Mesenchymal stem cell (in vitro differentiated cells and primary cell): Measurements from ENCODE around the gene EGFR.

Experiments
- DNase-seq: peaks from one replicate; pipeline ENCODE4 v3.0.0-alpha.2; 2013
- H2AFZ ChIP-seq: one replicate; pipeline ENCODE4 v1.6.1; 2013; ENCODE audit warnings: low read depth, mild to moderate bottlenecking, control low read depth, inconsistent platforms, low read length, moderate library complexity
- H2AK5ac ChIP-seq: 2 replicates; pipeline ENCODE4 v1.6.1; 2013; ENCODE audit warnings: low read length, moderate library complexity, mild to moderate bottlenecking, inconsistent platforms; ENCODE audit not compliant: severe bottlenecking
- H2BK120ac ChIP-seq: one replicate; pipeline ENCODE4 v1.6.1; 2013; ENCODE audit warnings: low read depth, mild to moderate bottlenecking, inconsistent platforms, low read length, moderate library complexity
- H2BK12ac ChIP-seq, 2 experiments: one replicate each; pipeline ENCODE4 v1.6.1; 2013; ENCODE audit warnings: inconsistent platforms in 2 of 2, low read length in 2 of 2, mild to moderate bottlenecking in 2 of 2, moderate library complexity in 2 of 2, control low read depth in 1 of 2
- H2BK15ac ChIP-seq: one replicate; pipeline ENCODE4 v1.6.1; 2013; ENCODE audit warnings: mild to moderate bottlenecking, low read depth, inconsistent platforms; ENCODE audit not compliant: poor library complexity, severe bottlenecking
- H2BK5ac ChIP-seq: 2 replicates; pipeline ENCODE4 v1.6.1; 2013; ENCODE audit warnings: low read depth, mild to moderate bottlenecking, low read length, control low read depth, inconsistent platforms; ENCODE audit not compliant: poor library complexity, severe bottlenecking
- H3K14ac ChIP-seq, 2 experiments: one replicate each; pipeline ENCODE4 v1.6.1; 2013; ENCODE audit warnings: inconsistent platforms in 2 of 2, low read length in 2 of 2, control low read depth in 1 of 2, mild to moderate bottlenecking in 1 of 2, moderate library complexity in 1 of 2
- H3K18ac ChIP-seq, 2 experiments: one replicate each; pipeline ENCODE4 v1.6.1; 2013; ENCODE audit warnings: inconsistent platforms in 2 of 2, low read length in 2 of 2, control low read depth in 1 of 2, low read depth in 1 of 2, mild to moderate bottlenecking in 1 of 2
- H3K23ac ChIP-seq, 2 experiments: one replicate each; pipeline ENCODE4 v1.6.1; 2013; ENCODE audit warnings: inconsistent platforms in 2 of 2, low read length in 2 of 2, mild to moderate bottlenecking in 2 of 2, moderate library complexity in 2 of 2, control low read depth in 1 of 2
- H3K27ac ChIP-seq: 2 replicates; pipeline ENCODE4 v1.5.1; 2013; ENCODE audit warnings: mild to moderate bottlenecking, moderate library complexity, low read length, control low read depth, inconsistent platforms; ENCODE audit not compliant: poor library complexity, severe bottlenecking
- H3K27me3 ChIP-seq, 2 experiments: 2 replicates each; pipeline versions ENCODE4 v1.6.1 to v1.7.0; 2013; ENCODE audit warnings: low read length in 2 of 2, mild to moderate bottlenecking in 2 of 2, moderate library complexity in 2 of 2, control low read depth in 1 of 2, inconsistent platforms in 1 of 2; ENCODE audit not compliant: control insufficient read depth in 1 of 2, insufficient read depth in 1 of 2
- H3K36me3 ChIP-seq, 2 experiments: 2 replicates each; pipeline versions ENCODE4 v1.6.1 to v1.7.0; 2013; ENCODE audit warnings: low read length in 2 of 2, control low read depth in 1 of 2, inconsistent platforms in 1 of 2, low read depth in 1 of 2, mild to moderate bottlenecking in 1 of 2; ENCODE audit not compliant: insufficient read depth in 2 of 2, control insufficient read depth in 1 of 2
- H3K4ac ChIP-seq, 2 experiments: one replicate each; pipeline ENCODE4 v1.6.1; 2013; ENCODE audit warnings: inconsistent platforms in 2 of 2, low read length in 2 of 2, mild to moderate bottlenecking in 2 of 2, moderate library complexity in 2 of 2, control low read depth in 1 of 2, low read depth in 1 of 2
- H3K4me1 ChIP-seq: 2 replicates; pipeline ENCODE4 v1.6.1; 2013; ENCODE audit warnings: low read depth, low read length, control low read depth; ENCODE audit not compliant: control insufficient read depth, insufficient read depth
- H3K4me2 ChIP-seq: 2 replicates; pipeline ENCODE4 v1.6.1; 2013; ENCODE audit warnings: low read length, mild to moderate bottlenecking, inconsistent platforms; ENCODE audit not compliant: poor library complexity, severe bottlenecking
- H3K4me3 ChIP-seq, 2 experiments: 2 replicates each; pipeline versions ENCODE4 v1.5.1 to v1.7.0; 2013; ENCODE audit warnings: low read length in 2 of 2, mild to moderate bottlenecking in 2 of 2, control low read depth in 1 of 2, low read depth in 1 of 2; ENCODE audit not compliant: insufficient read depth in 1 of 2
- H3K79me1 ChIP-seq: replicated peaks from 2 replicates; pipeline ENCODE4 v1.6.1; 2013; ENCODE audit warnings: mild to moderate bottlenecking, control low read depth, low read length, inconsistent platforms; ENCODE audit not compliant: poor library complexity, severe bottlenecking
- H3K9ac ChIP-seq: 2 replicates; pipeline ENCODE4 v1.7.0; 2013; ENCODE audit warnings: mild to moderate bottlenecking, low read length, moderate library complexity
- H3K9me3 ChIP-seq: 2 replicates; pipeline ENCODE4 v1.7.0; 2013; ENCODE audit warnings: mild to moderate bottlenecking, low read length; ENCODE audit not compliant: control insufficient read depth
- H4K8ac ChIP-seq: one replicate; pipeline ENCODE4 v1.6.1; 2013; ENCODE audit warnings: inconsistent platforms, mild to moderate bottlenecking, low read length, moderate library complexity
- H4K91ac ChIP-seq: one replicate; pipeline ENCODE4 v1.6.1; 2013; ENCODE audit warnings: mild to moderate bottlenecking, low read length, inconsistent platforms
- WGBS: methylation state at CpG from one replicate; pipeline ENCODE4 v1.1.7; 2013; ENCODE audit warnings: mixed read lengths; 5-methylcytosine and 5-hydroxymethylcytosine counted together

The EGFR gene

DNA sequence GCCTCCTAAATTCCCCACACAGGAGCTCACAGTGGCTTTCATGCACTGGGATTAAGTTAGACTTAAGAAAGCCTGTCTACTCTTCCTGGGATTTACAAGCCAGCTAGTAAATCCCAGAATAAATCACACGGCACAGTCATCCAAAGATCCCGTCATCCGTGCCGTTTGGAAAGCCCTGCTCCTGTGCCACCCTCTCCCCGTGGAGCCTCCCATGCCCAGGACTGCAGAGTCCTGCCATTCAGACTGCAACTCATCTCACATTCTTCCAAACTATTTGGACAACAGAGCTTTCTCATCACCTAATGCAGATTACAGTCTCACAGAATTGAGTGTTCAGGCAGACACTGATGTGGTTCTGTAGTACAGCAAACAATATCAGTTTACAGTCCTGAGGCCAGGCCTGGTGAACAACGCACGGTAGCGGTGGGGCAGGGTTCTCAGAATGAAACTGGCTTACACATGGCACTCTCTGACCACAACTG, 166.5 kb downstream of the EGFR start:
- WGBS, result 93% methylated on average over 8 of the region's 8 CpGs
- H3K4ac ChIP-seq, result no peak overlapping the region
- peak overlapping the region; percentile 61 for H3K9ac ChIP-seq
- no peak overlapping the region for H2AK5ac ChIP-seq
- H3K14ac ChIP-seq, result no peak overlapping the region
- H2BK15ac ChIP-seq, result no peak overlapping the region
- H3K79me1 ChIP-seq, result peaks cover 8% of the 10 kb centered on the region
- H4K8ac ChIP-seq, result no peak overlapping the region
- no peak overlapping the region for H2AFZ ChIP-seq
- no peak overlapping the region for H3K4me3 ChIP-seq
- H3K18ac ChIP-seq, result no peak overlapping the region
- DNase-seq, result no peak
- peaks cover 15% of the 10 kb centered on the region for H3K4me1 ChIP-seq
- H2BK5ac ChIP-seq, result no peak overlapping the region
- H3K27me3 ChIP-seq, result no peaks in the 10 kb centered on the region
- peaks cover 53 to 87% of the 10 kb centered on the region in 2 experiments for H3K36me3 ChIP-seq
- H2BK120ac ChIP-seq, result no peak overlapping the region
- H3K9me3 ChIP-seq, result no peaks in the 10 kb centered on the region
- no peak overlapping the region for H4K91ac ChIP-seq
- H3K23ac ChIP-seq, result no peak overlapping the region
- no peak overlapping the region for H3K4me2 ChIP-seq
- no peak overlapping the region for H2BK12ac ChIP-seq
- no peak overlapping the region for H3K27ac ChIP-seq

DNA sequence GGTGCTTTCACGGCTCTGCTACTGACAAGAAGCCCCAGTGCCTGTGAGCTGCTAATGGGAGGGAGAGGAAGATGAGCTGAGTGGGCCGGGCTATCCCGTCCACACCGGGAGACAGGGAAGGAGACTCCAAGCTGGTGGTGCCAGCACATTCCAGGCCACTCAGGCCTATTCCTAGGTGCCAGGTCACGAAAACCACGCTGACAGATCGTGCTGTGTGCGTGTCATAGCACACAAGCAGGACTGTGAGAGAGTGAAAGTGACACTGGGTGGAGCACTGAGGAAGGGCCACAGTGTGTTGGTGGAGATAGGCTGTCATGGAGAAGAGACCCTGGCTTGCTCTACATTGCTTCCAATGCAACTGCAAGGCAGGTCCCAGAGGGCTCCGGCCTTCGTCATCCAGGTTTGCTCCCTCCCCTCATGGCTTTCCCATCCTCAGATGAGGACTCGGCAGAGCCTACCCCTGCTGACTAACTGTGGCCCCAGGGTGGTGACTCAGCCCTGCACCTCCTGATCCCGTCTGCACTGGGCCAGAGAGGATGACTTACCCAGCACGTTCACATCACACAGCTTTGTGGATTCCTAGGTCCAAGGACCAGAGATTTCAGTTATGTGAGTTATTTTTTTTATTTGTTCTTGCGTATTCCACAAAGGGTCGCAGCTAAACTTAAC, 167.3 kb downstream of the EGFR start:
- H3K27ac ChIP-seq, result no peak overlapping the region
- H2BK15ac ChIP-seq, result no peak overlapping the region
- H3K4me2 ChIP-seq, result no peak overlapping the region
- H3K4me1 ChIP-seq, result peaks cover 21% of the 10 kb centered on the region
- no peak overlapping the region for H2AFZ ChIP-seq
- H3K9me3 ChIP-seq, result no peaks in the 10 kb centered on the region
- no peak overlapping the region for H2AK5ac ChIP-seq
- H3K23ac ChIP-seq, result no peak overlapping the region
- H3K4me3 ChIP-seq, result peak overlapping the region in 1 of 2 experiments; percentile 53
- no peaks in the 10 kb centered on the region for H3K27me3 ChIP-seq
- no peak overlapping the region for H2BK120ac ChIP-seq
- H2BK12ac ChIP-seq, result peak overlapping the region in 1 of 2 experiments; percentile 70
- 62% methylated on average over 13 of the region's 15 CpGs for WGBS
- peak overlapping the region; percentile 61 for H3K9ac ChIP-seq
- no peak overlapping the region for H3K4ac ChIP-seq
- peaks cover 8% of the 10 kb centered on the region for H3K79me1 ChIP-seq
- H3K14ac ChIP-seq, result peak overlapping the region in 1 of 2 experiments; percentile 23
- H3K36me3 ChIP-seq, result peaks cover 46 to 79% of the 10 kb centered on the region in 2 experiments
- DNase-seq, result peak; percentile 84
- H4K91ac ChIP-seq, result no peak overlapping the region
- peak overlapping the region in 1 of 2 experiments; percentile 75 for H3K18ac ChIP-seq
- no peak overlapping the region for H4K8ac ChIP-seq
- H2BK5ac ChIP-seq, result no peak overlapping the region

DNA sequence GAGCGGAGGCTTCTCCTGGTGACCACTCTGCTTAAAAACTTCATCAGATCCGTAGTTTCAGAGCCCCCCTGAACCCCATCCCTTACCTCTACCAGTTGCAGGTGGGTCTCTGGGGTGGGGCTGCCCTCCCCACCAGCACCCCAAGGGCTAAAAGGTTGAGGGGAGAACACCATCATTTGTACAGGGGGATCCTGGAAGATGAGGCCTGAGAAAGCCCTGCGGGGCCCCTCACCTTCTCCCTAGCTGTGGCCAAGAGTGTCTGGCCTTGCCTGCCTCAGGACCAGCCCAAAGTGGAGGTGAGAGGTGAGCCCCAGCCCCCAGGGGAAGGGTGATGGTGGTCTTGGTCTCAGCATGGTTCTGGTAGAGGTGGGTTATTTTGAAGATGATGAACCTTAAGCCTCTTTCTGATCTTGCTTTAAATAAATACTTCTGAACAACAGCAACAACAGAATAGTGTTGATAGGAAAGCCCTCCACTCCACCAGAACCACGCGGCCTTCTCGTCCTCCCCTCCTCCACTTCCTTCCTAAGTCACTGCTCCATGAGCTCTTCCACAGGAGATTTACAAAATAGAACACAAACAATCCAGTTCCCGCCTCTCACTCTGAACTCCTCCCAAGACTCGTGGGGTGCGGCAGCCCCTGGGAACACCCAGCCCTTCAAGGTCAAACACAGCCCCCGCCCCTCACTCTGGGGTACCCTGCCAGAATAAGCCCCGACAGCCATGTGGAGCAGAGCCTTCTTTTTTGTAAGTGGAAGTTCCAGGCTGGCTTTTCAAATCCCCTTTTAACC, 169.1 kb downstream of the EGFR start:
- H2BK120ac ChIP-seq, result no peak overlapping the region
- H4K91ac ChIP-seq, result no peak overlapping the region
- no peak for DNase-seq
- no peak overlapping the region for H3K27ac ChIP-seq
- WGBS, result 77% methylated on average over 11 of the region's 11 CpGs
- H4K8ac ChIP-seq, result no peak overlapping the region
- H3K9ac ChIP-seq, result peak overlapping the region; percentile 30
- H3K18ac ChIP-seq, result no peak overlapping the region
- peaks cover 40 to 74% of the 10 kb centered on the region in 2 experiments for H3K36me3 ChIP-seq
- H2BK5ac ChIP-seq, result no peak overlapping the region
- H3K4me1 ChIP-seq, result peaks cover 34% of the 10 kb centered on the region
- H3K4ac ChIP-seq, result no peak overlapping the region
- no peak overlapping the region for H3K14ac ChIP-seq
- peaks cover 5% of the 10 kb centered on the region for H3K79me1 ChIP-seq
- peak overlapping the region in 1 of 2 experiments; percentile 73 for H2BK12ac ChIP-seq
- H3K4me3 ChIP-seq, result no peak overlapping the region
- no peak overlapping the region for H3K23ac ChIP-seq
- no peak overlapping the region for H2AK5ac ChIP-seq
- no peaks in the 10 kb centered on the region for H3K27me3 ChIP-seq
- H3K9me3 ChIP-seq, result no peaks in the 10 kb centered on the region
- no peak overlapping the region for H2BK15ac ChIP-seq
- no peak overlapping the region for H3K4me2 ChIP-seq
- no peak overlapping the region for H2AFZ ChIP-seq

DNA sequence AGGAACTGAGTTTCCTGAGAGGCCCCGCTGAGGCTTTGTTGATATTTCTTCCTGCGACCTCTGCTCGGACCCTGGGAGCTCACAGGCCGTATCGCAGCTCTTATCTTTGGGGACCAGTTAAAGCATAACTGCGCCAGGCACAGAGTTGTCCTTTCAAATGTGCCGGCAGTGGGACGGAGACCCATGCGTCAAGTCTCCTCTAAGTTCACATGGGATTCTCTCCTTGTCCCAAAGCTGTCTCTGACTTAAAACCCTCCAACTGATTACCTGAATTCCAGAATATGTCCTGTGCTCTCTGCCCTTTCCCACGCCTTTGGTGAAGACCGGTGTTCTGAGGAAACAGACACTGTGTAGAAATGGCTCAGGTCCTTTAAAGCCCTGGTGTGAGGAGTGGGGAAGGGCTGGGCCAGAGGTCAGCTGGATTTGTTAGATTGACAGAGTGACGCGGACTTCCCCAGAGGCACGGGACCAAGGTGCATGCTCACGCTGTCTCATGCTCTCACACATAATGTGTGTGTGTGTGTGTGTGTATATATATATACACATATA, 169.8 kb downstream of the EGFR start:
- WGBS, result 92% methylated on average over 11 of the region's 15 CpGs

More for the DNA sequence above, 169.8 kb downstream of the EGFR start:
- Histone ChIP-seq H2BK120ac (no peak overlapping the region), H2BK15ac (no peak overlapping the region), H2BK5ac (no peak overlapping the region), H3K14ac (no peak overlapping the region), H3K79me1 (peaks cover 5% of the 10 kb centered on the region), H4K8ac (no peak overlapping the region), H3K4ac (no peak overlapping the region), H3K4me2 (no peak overlapping the region), H4K91ac (no peak overlapping the region), H2AFZ (no peak overlapping the region), H3K27ac (no peak overlapping the region), H2BK12ac (no peak overlapping the region), H3K23ac (no peak overlapping the region), H3K4me1 (peaks cover 34% of the 10 kb centered on the region), H3K9me3 (no peaks in the 10 kb centered on the region), H3K9ac (peak overlapping the region; percentile 30), H3K36me3 (peaks cover 40 to 70% of the 10 kb centered on the region in 2 experiments), H3K27me3 (no peaks in the 10 kb centered on the region), H3K4me3 (no peak overlapping the region), H3K18ac (no peak overlapping the region), H2AK5ac (no peak overlapping the region)
- DNase-seq, result no peak
